Hindlimb muscle (tissue), 1 donor: ENCODE results near the gene SLC23A1. TPM values are rescaled to one million over a fixed set of nuclear protein-coding genes. Genes with fewer than 3 reads are reported as not detected.
A peak's percentile ranks its signal among the peaks of the same experiment; 100 is the strongest.
"Not testable (repeated sequence)": the region's sequence is repeated elsewhere in the genome, so short reads cannot be mapped to it uniquely, and the experiment has no call there.

ENCODE experiments used
- DNase-seq: peaks from one replicate; pipeline ENCODE4 v3.0.0-alpha.2; 2013
- polyA plus RNA-seq: library from polyadenylated mRNA; unstranded; fragments of 120-200 nt; gene quantifications from one replicate; pipeline ENCODE4 v1.2.1, GENCODE V29; 2013; ENCODE audit not compliant: insufficient read length

SLC23A1 gene
- polyA plus RNA-seq, 1 donor, result 0.48 TPM

DNA sequence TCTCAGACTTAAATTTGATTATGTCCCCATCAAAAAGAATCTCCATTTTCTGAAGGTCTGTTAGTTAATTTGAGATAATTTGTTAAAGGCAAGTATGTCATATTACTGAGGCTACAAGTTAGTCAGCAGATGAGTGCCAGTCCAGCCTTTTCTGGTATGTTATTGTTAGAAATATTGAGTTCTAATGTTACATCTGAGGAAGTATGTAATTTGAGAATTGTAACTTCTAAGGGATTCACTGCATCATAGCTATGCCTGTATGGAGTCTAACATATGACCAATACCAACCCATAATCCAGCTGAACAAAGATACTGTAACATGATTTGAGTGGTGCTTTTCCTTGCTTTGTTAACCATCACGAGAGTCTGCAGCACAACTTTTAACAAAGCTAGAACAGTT, 13.9 kb downstream of the SLC23A1 start:
- no peak for DNase-seq

DNA sequence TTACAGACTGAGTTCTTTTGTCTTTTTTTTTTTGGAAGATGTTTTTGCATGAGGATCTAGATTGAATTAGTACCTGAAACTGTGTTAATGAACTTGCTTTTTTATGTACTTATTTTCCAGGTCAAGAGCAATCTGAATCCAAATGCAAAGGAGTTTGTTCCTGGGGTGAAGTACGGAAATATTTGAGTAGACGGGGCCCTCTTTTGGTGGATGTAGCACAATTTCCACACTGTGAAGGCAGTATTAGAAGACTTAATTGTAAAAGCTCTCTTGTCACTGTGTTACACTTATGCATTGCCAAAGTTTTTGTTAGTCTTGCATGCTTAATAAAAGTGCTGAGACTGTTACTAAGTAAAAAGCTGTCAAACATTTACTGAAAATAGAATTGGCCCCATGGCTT, 14.5 kb downstream of the SLC23A1 start:
- DNase-seq, result no peak

- DNase-seq, result no peak
These were observed 18.6 kb downstream of the SLC23A1 start for GRCh38 chr5:139364466-139364865.

GRCh38 chr5:139363937-139364336, 19.2 kb downstream of the SLC23A1 start:
- DNase-seq, result no peak

- DNase-seq, result no peak
These were observed 21.2 kb downstream of the SLC23A1 start for GRCh38 chr5:139361835-139362429.

- DNase-seq, result no peak
These were observed 22.7 kb downstream of the SLC23A1 start for GRCh38 chr5:139360384-139360783.

- DNase-seq, result no peak
These were observed 25.0 kb downstream of the SLC23A1 start for GRCh38 chr5:139358064-139358463.

- not testable (repeated sequence) for DNase-seq
These were observed 27.2 kb downstream of the SLC23A1 start for GRCh38 chr5:139355900-139356299.

DNA sequence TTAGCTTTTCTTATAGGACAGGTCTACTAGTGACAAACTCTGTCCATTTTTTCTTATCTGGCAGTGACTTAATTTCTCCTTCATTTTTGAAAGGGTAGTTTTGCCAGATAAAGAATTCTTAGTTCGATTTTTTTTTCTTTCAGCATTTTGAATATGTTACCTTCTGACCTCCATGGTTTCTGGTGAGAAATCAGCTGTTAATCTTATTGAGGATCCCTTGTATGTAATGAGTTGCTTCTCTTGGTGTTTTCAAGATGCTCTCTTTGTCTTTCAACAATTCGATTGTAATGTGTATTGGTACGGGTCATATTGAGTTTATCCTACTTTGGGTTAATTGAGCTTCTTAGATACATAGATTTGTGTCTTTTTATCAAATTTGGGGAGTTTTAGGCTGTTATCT, 28.9 kb downstream of the SLC23A1 start:
- no peak for DNase-seq

DNA sequence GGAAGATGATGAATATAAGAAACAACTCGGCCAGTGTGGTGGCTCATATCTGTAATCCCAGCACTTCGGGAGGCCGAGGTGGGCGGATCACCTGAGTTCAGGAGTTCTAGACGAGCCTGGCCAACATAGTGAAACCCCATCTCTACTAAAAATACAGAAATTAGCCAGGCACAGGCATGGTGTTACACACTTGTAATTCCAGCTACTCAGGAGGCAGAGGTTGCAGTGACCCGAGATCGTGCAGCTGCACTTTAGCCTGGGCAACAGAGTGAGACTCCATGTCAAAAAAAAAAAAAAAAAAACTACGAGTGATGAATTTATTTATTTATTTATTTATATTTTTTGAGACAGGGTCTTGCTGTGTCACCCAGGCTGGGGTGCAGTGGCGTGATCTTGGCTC, 35.2 kb downstream of the SLC23A1 start:
- DNase-seq, result not testable (repeated sequence)

- DNase-seq, result not testable (repeated sequence)
These were observed 37.7 kb downstream of the SLC23A1 start for GRCh38 chr5:139345442-139345841.

DNA sequence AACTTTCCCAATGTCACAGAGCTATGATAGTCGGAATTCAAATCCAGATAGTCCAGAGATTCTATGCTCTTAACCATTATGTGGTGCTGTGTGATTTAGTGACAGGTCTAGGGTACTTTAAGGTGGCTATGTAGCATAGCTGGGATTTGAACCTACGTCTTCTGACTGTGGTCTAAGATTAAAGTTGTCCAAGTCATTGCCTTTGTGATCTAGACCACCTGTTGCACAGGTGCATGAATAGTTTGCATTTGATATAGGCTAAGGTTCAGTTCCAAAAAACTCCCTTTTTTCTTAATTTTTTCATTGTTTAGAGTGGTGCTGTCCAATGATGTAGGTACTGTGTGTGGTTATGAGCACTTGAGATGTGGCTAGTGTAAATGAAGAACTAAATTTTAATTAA, 38.9 kb downstream of the SLC23A1 start:
- no peak for DNase-seq

GRCh38 chr5:139343476-139343875, 39.6 kb downstream of the SLC23A1 start:
- no peak for DNase-seq

DNA sequence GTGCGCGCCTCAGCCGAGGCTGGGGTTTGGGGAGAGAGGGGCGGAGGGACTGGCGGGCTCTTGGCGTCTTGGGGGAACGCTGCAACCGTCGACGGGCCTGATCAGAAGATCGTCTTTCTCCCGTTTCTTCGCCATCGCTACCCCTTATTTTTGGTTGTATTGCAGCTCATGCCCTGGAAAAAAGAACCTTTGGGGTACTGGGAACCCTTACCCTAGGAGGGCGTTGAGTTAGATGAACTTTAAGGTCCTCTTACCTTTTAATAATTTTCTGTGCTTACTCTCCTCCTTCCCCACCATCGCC, 40.7 kb downstream of the SLC23A1 start:
- no peak for DNase-seq

GRCh38 chr5:139341689-139342422, 41.2 kb downstream of the SLC23A1 start, which contains the start of gene PAIP2:
Gene PAIP2 (plus strand): TSS chr5:139341854. CDS start chr5:139363785, 21,931 bp downstream.
- DNase-seq, result peak; percentile 99

DNA sequence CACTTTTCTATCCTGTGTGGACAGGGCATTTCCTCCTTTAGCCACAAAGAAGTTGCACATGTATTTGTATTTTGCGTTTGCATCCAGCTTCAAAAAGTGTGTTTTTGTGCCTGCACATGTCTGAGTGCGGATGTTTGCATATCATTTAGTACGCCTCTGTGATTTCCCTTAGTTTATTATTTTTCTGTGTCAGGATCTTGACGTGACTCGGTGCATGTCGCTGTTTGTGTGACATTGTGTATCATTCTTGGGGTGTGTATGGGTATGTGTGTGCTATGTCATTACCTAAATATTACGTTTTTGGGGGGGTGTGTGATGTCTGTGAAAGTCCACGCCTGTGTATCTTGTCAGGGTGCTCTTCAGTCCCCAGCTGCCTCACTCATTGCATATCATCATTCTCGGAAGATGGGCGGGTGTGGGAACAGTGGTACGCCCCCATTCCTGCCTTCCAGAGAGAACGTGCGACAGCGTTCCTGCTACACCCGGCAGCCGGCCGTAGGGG, 41.9 kb downstream of the SLC23A1 start:
- no peak for DNase-seq

GRCh38 chr5:139340051-139340450, 43.0 kb downstream of the SLC23A1 start:
- DNase-seq, result no peak

GRCh38 chr5:139335811-139336210, 47.3 kb downstream of the SLC23A1 start:
- no peak for DNase-seq

Other genes with a start within 250 kb of the SLC23A1 start
- gene SIL1, start 184.9 kb downstream of the SLC23A1 start, polyA plus RNA-seq, result 27.9 TPM
- gene MATR3, start 89.6 kb downstream of the SLC23A1 start, polyA plus RNA-seq, result 262 TPM
- gene PAIP2, start 41.4 kb downstream of the SLC23A1 start, polyA plus RNA-seq, result 106 TPM
- gene MZB1, start 6.6 kb upstream of the SLC23A1 start, polyA plus RNA-seq, result 0.53 TPM
- gene PROB1, start 11.8 kb upstream of the SLC23A1 start, polyA plus RNA-seq, result 55.2 TPM
- 14.9 TPM for gene SPATA24, start 20.8 kb upstream of the SLC23A1 start, polyA plus RNA-seq
- 23.0 TPM for gene DNAJC18, start 56.2 kb upstream of the SLC23A1 start, polyA plus RNA-seq
- 29.6 TPM for gene ECSCR, start 79.4 kb upstream of the SLC23A1 start, polyA plus RNA-seq
- not detected for gene SMIM33, start 87.7 kb upstream of the SLC23A1 start, polyA plus RNA-seq
- gene STING1, start 99.5 kb upstream of the SLC23A1 start, polyA plus RNA-seq, result 49.0 TPM
- gene UBE2D2, start 178.0 kb upstream of the SLC23A1 start, polyA plus RNA-seq, result 112 TPM